GM18499 (cell line): ENCODE measurements around the gene SRMS.

Experiments
- ATAC-seq: cut with Tn5 transposase; IDR thresholded peaks from one replicate; pipeline ENCODE4 v1.9.1; 2021; ENCODE audit warnings: moderate number of reproducible peaks; ENCODE audit not compliant: insufficient read depth, unreplicated experiment

Gene SRMS

GRCh38 chr20:63508072-63508768 lies 39.3 kb downstream of the SRMS start:
- no peak for ATAC-seq

- no peak for ATAC-seq
These were observed 40.3 kb downstream of the SRMS start for GRCh38 chr20:63507083-63507743.

GRCh38 chr20:63505723-63506122 lies 41.8 kb downstream of the SRMS start:
- no peak for ATAC-seq

- ATAC-seq, result no peak
These were observed 42.3 kb downstream of the SRMS start for GRCh38 chr20:63505281-63505680.

- ATAC-seq, result no peak
These were observed 42.9 kb downstream of the SRMS start for GRCh38 chr20:63504642-63505041.

GRCh38 chr20:63503524-63503923 lies 44.0 kb downstream of the SRMS start:
- no peak for ATAC-seq

- ATAC-seq, result no peak
These were observed 44.8 kb downstream of the SRMS start for GRCh38 chr20:63502671-63503172.

- no peak for ATAC-seq
These were observed 45.5 kb downstream of the SRMS start for GRCh38 chr20:63501818-63502670.

GRCh38 chr20:63500902-63501817 lies 46.4 kb downstream of the SRMS start:
- ATAC-seq, result no peak

- ATAC-seq, result no peak
These were observed 47.2 kb downstream of the SRMS start for GRCh38 chr20:63500151-63500901.

- no peak for ATAC-seq
These were observed 48.1 kb downstream of the SRMS start for GRCh38 chr20:63499338-63499969.

- ATAC-seq, result no peak
These were observed 48.6 kb downstream of the SRMS start, which contains the start of gene EEF1A2 for GRCh38 chr20:63498960-63499337. Gene EEF1A2, minus strand, starts transcription at chr20:63499083. Its CDS starts 1,320 bp downstream, at chr20:63497763.

GRCh38 chr20:63497946-63498935 lies 49.3 kb downstream of the SRMS start:
- no peak for ATAC-seq

GRCh38 chr20:63497138-63497945 lies 50.2 kb downstream of the SRMS start:
- ATAC-seq, result no peak

GRCh38 chr20:63496596-63497120 lies 50.9 kb downstream of the SRMS start:
- ATAC-seq, result no peak
